ENCODE results near the gene BNIP2. TPM values are rescaled to one million over a fixed set of nuclear protein-coding genes. Genes with fewer than 3 reads are reported as not detected.

BNIP2 gene
- total and polyA plus RNA-seq, 2 of the 13 experiments (the other 11 are each of a cell fraction or from before 2014, with no cell fraction given), result 17.4 to 57.6 TPM

GRCh38 chr15:59609730-59610712 lies 79.1 kb downstream of the BNIP2 start (continued):
- TF ChIP-seq BCLAF1 (IDR thresholded peaks at IDR 0.05), result no peak
- TF ChIP-seq PCBP1 (IDR thresholded peaks at IDR 0.05; ENCODE audit: borderline replicate concordance, low read depth, low read length), result 0 out of 2 replicates have a peak, but pooled peaks have one; percentile 63
- TF ChIP-seq, protein P1, sequence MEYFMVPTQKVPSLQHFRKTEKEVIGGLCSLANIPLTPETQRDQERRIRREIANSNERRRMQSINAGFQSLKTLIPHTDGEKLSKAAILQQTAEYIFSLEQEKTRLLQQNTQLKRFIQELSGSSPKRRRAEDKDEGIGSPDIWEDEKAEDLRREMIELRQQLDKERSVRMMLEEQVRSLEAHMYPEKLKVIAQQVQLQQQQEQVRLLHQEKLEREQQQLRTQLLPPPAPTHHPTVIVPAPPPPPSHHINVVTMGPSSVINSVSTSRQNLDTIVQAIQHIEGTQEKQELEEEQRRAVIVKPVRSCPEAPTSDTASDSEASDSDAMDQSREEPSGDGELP (IDR thresholded peaks at IDR 0.05; ENCODE audit: borderline replicate concordance, low read depth), result peak; percentile 16; the same call in 1 of the 2 replicates
- no peak for TF ChIP-seq MATR3 (CRISPR knock-in tag; IDR thresholded peaks at IDR 0.05)
- TF ChIP-seq ZNF446 (CRISPR knock-in tag; IDR thresholded peaks at IDR 0.05), result no peak
- TF ChIP-seq, protein P2, sequence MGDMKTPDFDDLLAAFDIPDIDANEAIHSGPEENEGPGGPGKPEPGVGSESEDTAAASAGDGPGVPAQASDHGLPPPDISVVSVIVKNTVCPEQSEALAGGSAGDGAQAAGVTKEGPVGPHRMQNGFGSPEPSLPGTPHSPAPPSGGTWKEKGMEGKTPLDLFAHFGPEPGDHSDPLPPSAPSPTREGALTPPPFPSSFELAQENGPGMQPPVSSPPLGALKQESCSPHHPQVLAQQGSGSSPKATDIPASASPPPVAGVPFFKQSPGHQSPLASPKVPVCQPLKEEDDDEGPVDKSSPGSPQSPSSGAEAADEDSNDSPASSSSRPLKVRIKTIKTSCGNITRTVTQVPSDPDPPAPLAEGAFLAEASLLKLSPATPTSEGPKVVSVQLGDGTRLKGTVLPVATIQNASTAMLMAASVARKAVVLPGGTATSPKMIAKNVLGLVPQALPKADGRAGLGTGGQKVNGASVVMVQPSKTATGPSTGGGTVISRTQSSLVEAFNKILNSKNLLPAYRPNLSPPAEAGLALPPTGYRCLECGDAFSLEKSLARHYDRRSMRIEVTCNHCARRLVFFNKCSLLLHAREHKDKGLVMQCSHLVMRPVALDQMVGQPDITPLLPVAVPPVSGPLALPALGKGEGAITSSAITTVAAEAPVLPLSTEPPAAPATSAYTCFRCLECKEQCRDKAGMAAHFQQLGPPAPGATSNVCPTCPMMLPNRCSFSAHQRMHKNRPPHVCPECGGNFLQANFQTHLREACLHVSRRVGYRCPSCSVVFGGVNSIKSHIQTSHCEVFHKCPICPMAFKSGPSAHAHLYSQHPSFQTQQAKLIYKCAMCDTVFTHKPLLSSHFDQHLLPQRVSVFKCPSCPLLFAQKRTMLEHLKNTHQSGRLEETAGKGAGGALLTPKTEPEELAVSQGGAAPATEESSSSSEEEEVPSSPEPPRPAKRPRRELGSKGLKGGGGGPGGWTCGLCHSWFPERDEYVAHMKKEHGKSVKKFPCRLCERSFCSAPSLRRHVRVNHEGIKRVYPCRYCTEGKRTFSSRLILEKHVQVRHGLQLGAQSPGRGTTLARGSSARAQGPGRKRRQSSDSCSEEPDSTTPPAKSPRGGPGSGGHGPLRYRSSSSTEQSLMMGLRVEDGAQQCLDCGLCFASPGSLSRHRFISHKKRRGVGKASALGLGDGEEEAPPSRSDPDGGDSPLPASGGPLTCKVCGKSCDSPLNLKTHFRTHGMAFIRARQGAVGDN (CRISPR knock-in tag; IDR thresholded peaks at IDR 0.05), result peak; percentile 37
- TF ChIP-seq SNRNP70 (IDR thresholded peaks at IDR 0.05; ENCODE audit: low read depth, low read length), result no peak
- TF ChIP-seq ZNF224 (CRISPR knock-in tag; IDR thresholded peaks at IDR 0.05), result no peak
- no peak for TF ChIP-seq ZNF672 (CRISPR knock-in tag; IDR thresholded peaks at IDR 0.05)
- TF ChIP-seq ZBTB38 (CRISPR knock-in tag; IDR thresholded peaks at IDR 0.05), result no peak
- TF ChIP-seq AKAP8 (CRISPR knock-in tag; IDR thresholded peaks at IDR 0.05), result no peak
- TF ChIP-seq FOXM1 (CRISPR knock-in tag; IDR thresholded peaks at IDR 0.05), result no peak
- TF ChIP-seq ZNF780A (CRISPR knock-in tag; IDR thresholded peaks at IDR 0.05), result peak; percentile 99
- TF ChIP-seq ZNF496 (CRISPR knock-in tag; IDR thresholded peaks at IDR 0.05; ENCODE audit: insufficient replicate concordance), result no peak
- TF ChIP-seq FOXK2 (IDR thresholded peaks at IDR 0.05), result no peak
- no peak for TF ChIP-seq TAF15 (IDR thresholded peaks at IDR 0.05; ENCODE audit: low read depth, low read length, poor library complexity, severe bottlenecking)
- no peak for TF ChIP-seq KLF6 (CRISPR knock-in tag; IDR thresholded peaks at IDR 0.05)
- peak; percentile 57 for TF ChIP-seq HNRNPK (IDR thresholded peaks at IDR 0.05; ENCODE audit: low read depth, low read length, poor library complexity, severe bottlenecking)
- no peak for TF ChIP-seq HOXA3 (CRISPR knock-in tag; IDR thresholded peaks at IDR 0.05)
- no peak for TF ChIP-seq NR1H2 (CRISPR knock-in tag; IDR thresholded peaks at IDR 0.05; ENCODE audit: borderline replicate concordance, low read depth)
